Measurements from ENCODE around the gene CGB7.

Gene CGB7

GRCh38 chr19:49014123-49014869 is 43.3 kb downstream of the CGB7 start:
- ChIA-PET POLR2A (no interaction called here), CTCF (interaction anchor here (1.5 kb wide), 1 partner anchor 14 kb away, joined by 7 read pairs; no protein-coding TSS in a partner anchor)
- DNase-seq (ENCODE audit: extremely low spot score): no peak
- TF ChIP-seq L3MBTL2 (conservative IDR thresholded peaks at IDR 0.05) (no peak), SUZ12 (IDR thresholded peaks at IDR 0.05) (no peak), LEF1 (IDR thresholded peaks at IDR 0.05; ENCODE audit: borderline replicate concordance) (no peak), FOXA1 (IDR thresholded peaks at IDR 0.05) (no peak), FOXK2 (IDR thresholded peaks at IDR 0.05) (no peak), PKNOX1 (IDR thresholded peaks at IDR 0.05) (no peak), FOXM1 (IDR thresholded peaks at IDR 0.05; ENCODE audit: borderline replicate concordance) (no peak), NFRKB (IDR thresholded peaks at IDR 0.05) (no peak), ARNT (IDR thresholded peaks at IDR 0.05) (no peak), ELF4 (IDR thresholded peaks at IDR 0.05) (no peak), TARDBP (IDR thresholded peaks at IDR 0.05) (no peak), CTBP1 (IDR thresholded peaks at IDR 0.05; ENCODE audit: borderline replicate concordance) (no peak), ZNF384 (IDR thresholded peaks at IDR 0.05) (no peak), HDGF (IDR thresholded peaks at IDR 0.05; ENCODE audit: borderline replicate concordance) (no peak)

GRCh38 chr19:49011194-49011593 is 46.4 kb downstream of the CGB7 start:
- TF ChIP-seq NFRKB (IDR thresholded peaks at IDR 0.05) (no peak), SP1 (IDR thresholded peaks at IDR 0.05) (no peak)
- ChIA-PET CTCF (no interaction called here), POLR2A (no interaction called here)
- DNase-seq (ENCODE audit: extremely low spot score): no peak

DNA sequence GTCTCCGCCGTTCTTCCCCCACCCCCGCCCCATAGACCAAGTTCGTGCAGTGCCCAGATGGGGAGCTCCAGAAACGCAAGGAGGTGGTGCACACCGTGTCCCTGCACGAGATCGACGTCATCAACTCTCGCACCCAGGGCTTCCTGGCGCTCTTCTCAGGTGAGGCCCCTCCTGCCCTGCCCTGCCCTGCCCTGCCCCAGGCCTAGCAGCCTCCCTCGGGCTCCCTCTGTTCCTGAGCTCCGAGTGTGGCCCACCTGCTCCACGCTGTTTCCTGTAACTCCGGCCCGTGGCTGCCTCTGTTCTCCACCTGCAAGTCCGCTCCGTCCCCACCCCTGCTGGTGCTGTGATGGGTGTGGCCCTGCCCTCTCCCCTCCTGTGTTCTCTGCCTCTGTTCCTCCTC is 47.1 kb downstream of the CGB7 start:
- DNase-seq (ENCODE audit: extremely low spot score): no peak
- POLR2A ChIA-PET: no interaction called here
- CTCF ChIA-PET: interaction anchor here (3.6 kb wide), 1 partner anchor 11 kb away, joined by 16 read pairs; no protein-coding TSS in a partner anchor
- no peak for TF ChIP-seq ARNT (IDR thresholded peaks at IDR 0.05)

- POLR2A ChIA-PET: no interaction called here
- CTCF ChIA-PET: interaction anchor here (3.6 kb wide), 1 partner anchor 10 kb away, joined by 16 read pairs; no protein-coding TSS in a partner anchor
- TF ChIP-seq ELF4 (IDR thresholded peaks at IDR 0.05) (no peak), FOXK2 (IDR thresholded peaks at IDR 0.05) (no peak), FOXA1 (IDR thresholded peaks at IDR 0.05) (no peak), BHLHE40 (IDR thresholded peaks at IDR 0.05; ENCODE audit: borderline replicate concordance) (no peak), ZNF384 (IDR thresholded peaks at IDR 0.05) (no peak), HDGF (IDR thresholded peaks at IDR 0.05; ENCODE audit: borderline replicate concordance) (no peak), CTBP1 (IDR thresholded peaks at IDR 0.05; ENCODE audit: borderline replicate concordance) (no peak), ARNT (IDR thresholded peaks at IDR 0.05) (no peak), TARDBP (IDR thresholded peaks at IDR 0.05) (no peak), NFRKB (IDR thresholded peaks at IDR 0.05) (no peak), SP1 (IDR thresholded peaks at IDR 0.05) (no peak), PKNOX1 (IDR thresholded peaks at IDR 0.05) (no peak), SUZ12 (IDR thresholded peaks at IDR 0.05) (no peak), L3MBTL2 (conservative IDR thresholded peaks at IDR 0.05) (no peak), FOXM1 (IDR thresholded peaks at IDR 0.05; ENCODE audit: borderline replicate concordance) (no peak), LEF1 (IDR thresholded peaks at IDR 0.05; ENCODE audit: borderline replicate concordance) (no peak)
- no peak for DNase-seq (ENCODE audit: extremely low spot score)
These were observed 47.7 kb downstream of the CGB7 start for GRCh38 chr19:49009828-49010227.

DNA sequence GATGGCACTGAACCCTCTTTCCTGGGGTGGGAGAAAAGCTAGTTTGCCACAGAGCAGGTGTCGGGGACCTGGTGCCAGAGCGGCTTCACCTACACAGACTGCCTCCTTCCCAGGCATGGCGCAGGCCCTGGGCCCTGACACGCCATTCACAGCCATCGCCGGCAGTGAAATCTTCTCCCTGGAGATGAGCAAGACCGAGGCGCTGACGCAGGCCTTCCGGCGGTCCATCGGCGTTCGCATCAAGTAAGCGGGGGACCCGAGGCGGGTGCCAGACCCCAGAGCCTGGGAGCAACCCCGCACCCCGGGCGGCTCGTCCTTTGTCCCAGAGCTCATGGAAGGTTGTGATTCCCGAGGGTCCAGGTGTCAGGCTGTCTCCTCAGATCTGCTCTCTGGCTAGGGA is 50.6 kb downstream of the CGB7 start:
- ChIA-PET POLR2A (interaction anchor here (1.2 kb wide), 1 partner anchor 13 kb away, joined by 3 read pairs; the partner anchor contains the start of gene RUVBL2), CTCF (no interaction called here)

More for the DNA sequence above, 50.6 kb downstream of the CGB7 start:
- no peak for DNase-seq (ENCODE audit: extremely low spot score)
- TF ChIP-seq PKNOX1 (IDR thresholded peaks at IDR 0.05) (no peak), TARDBP (IDR thresholded peaks at IDR 0.05) (no peak), FOXK2 (IDR thresholded peaks at IDR 0.05) (no peak), ARNT (IDR thresholded peaks at IDR 0.05) (no peak), FOXM1 (IDR thresholded peaks at IDR 0.05; ENCODE audit: borderline replicate concordance) (no peak), FOXA1 (IDR thresholded peaks at IDR 0.05) (no peak), ZNF384 (IDR thresholded peaks at IDR 0.05) (no peak), HDGF (IDR thresholded peaks at IDR 0.05; ENCODE audit: borderline replicate concordance) (no peak), LEF1 (IDR thresholded peaks at IDR 0.05; ENCODE audit: borderline replicate concordance) (no peak), BHLHE40 (IDR thresholded peaks at IDR 0.05; ENCODE audit: borderline replicate concordance) (no peak), NFRKB (IDR thresholded peaks at IDR 0.05) (no peak), ELF4 (IDR thresholded peaks at IDR 0.05) (no peak), CTBP1 (IDR thresholded peaks at IDR 0.05; ENCODE audit: borderline replicate concordance) (no peak), SUZ12 (IDR thresholded peaks at IDR 0.05) (no peak), L3MBTL2 (conservative IDR thresholded peaks at IDR 0.05) (no peak), SP1 (IDR thresholded peaks at IDR 0.05) (no peak)

All from HEK293T (cell line).